A549 (cell line): ENCODE data around the gene POLE. TPM values are rescaled to one million over a fixed set of nuclear protein-coding genes. Genes with fewer than 3 reads are reported as not detected.

Experiments used
- ATAC-seq, 2 experiments: fragments of 200-7000 bp in 1 of 2; fragments of >200 bp in 1 of 2; cut with Nextera tagmentation in 1 of 2; cut with Tn5 transposase in 1 of 2; 3 replicates each; pipeline versions ENCODE4 v1.8.0 to v1.9.1; 2018 to 2020; ENCODE audit warnings: mild to moderate bottlenecking in 1 of 2, moderate library complexity in 1 of 2
- CTCF ChIA-PET: fragments of 300-600 bp; sonication (Branson Sonifier 250); formaldehyde crosslinking; extraction: SDS; loops from one replicate; lab custom pipeline; 2021; ENCODE audit warnings: antibody characterized with exemption, inconsistent platforms; lab: Yijun Ruan, JAX
- POLR2A ChIA-PET: fragments of 350-600 bp; formaldehyde crosslinking; extraction: SDS; loops from one replicate; lab custom pipeline; 2021; ENCODE audit warnings: antibody characterized with exemption, inconsistent platforms; lab: Yijun Ruan, JAX
- DNase-seq, 2 experiments: peaks; one replicate each; pipeline versions ENCODE4 v3.0.0 to v3.0.0-alpha.2; 2011 to 2016; ENCODE audit warnings: low read depth in 1 of 2, low spot score in 1 of 2
- FAIRE-seq: peaks from 2 replicates; lab custom pipeline; 2011; peaks lifted over from hg19 to GRCh38; lab: Jason Lieb, UNC
- H3K27ac ChIP-seq, 2 experiments: fragments of >200 bp; sonication (Bioruptor Twin); formaldehyde crosslinking; 3 replicates each; pipeline ENCODE4 v1.5.1; 2016 to 2017
- H3K4me1 ChIP-seq: fragments of >200 bp; sonication (Bioruptor Twin); formaldehyde crosslinking; 3 replicates; pipeline ENCODE4 v1.6.1; 2016
- H3K4me2 ChIP-seq: fragments of >200 bp; sonication (Bioruptor Twin); formaldehyde crosslinking; 3 replicates; pipeline ENCODE4 v1.6.1; 2016
- H3K4me3 ChIP-seq: fragments of >200 bp; sonication (Bioruptor Twin); formaldehyde crosslinking; 3 replicates; pipeline ENCODE4 v1.5.1; 2016
- H3K9me3 ChIP-seq: fragments of >200 bp; sonication (Bioruptor Twin); formaldehyde crosslinking; 3 replicates; pipeline ENCODE4 v1.6.1; 2016
- CBX2 ChIP-seq: fragments of 200-600 bp; sonication (generic); IDR thresholded peaks from 2 replicates; pipeline ENCODE4 v1.6.1; 2016; ENCODE audit warnings: low read depth, mild to moderate bottlenecking, borderline replicate concordance
- CHD4 ChIP-seq: fragments of 200-600 bp; sonication (generic); IDR thresholded peaks from 2 replicates; pipeline ENCODE4 v1.6.1; 2016; ENCODE audit warnings: antibody characterized with exemption, mild to moderate bottlenecking, borderline replicate concordance
- EHF ChIP-seq: fragments of 250-450 bp; sonication (Bioruptor Pico); IDR thresholded peaks from 2 replicates; pipeline ENCODE4 v1.5.0; 2020; ENCODE audit warnings: mild to moderate bottlenecking
- HEYL ChIP-seq: fragments of 250-450 bp; sonication (Bioruptor Pico); IDR thresholded peaks from 2 replicates; pipeline ENCODE4 v1.8.0; 2021; ENCODE audit warnings: mild to moderate bottlenecking, moderate library complexity
- JUN ChIP-seq, 2 experiments: fragments of >200 bp; sonication (Bioruptor Twin); formaldehyde crosslinking; IDR thresholded peaks; 2 replicates in 1 of 2; 3 replicates in 1 of 2; pipeline ENCODE4 v1.6.1; 2016 to 2017
- JUNB ChIP-seq: fragments of >200 bp; sonication (Bioruptor Twin); formaldehyde crosslinking; IDR thresholded peaks from 2 replicates; pipeline ENCODE4 v1.6.1; 2016
- NPAS2 ChIP-seq: fragments of 250-450 bp; sonication (Bioruptor Pico); IDR thresholded peaks from 2 replicates; pipeline ENCODE4 v1.8.0; 2022; ENCODE audit warnings: mild to moderate bottlenecking, moderate library complexity, borderline replicate concordance
- PHF8 ChIP-seq: fragments of 200-600 bp; sonication (generic); IDR thresholded peaks from 2 replicates; pipeline ENCODE4 v1.6.1; 2016; ENCODE audit warnings: low read depth, mild to moderate bottlenecking, antibody characterized with exemption, moderate library complexity, borderline replicate concordance
- RAD21 ChIP-seq, 2 experiments: fragments of >200 bp in 1 of 2; sonication (Bioruptor Twin) in 1 of 2; formaldehyde crosslinking in 1 of 2; IDR thresholded peaks in 1 of 2; conservative IDR thresholded peaks in 1 of 2; 2 replicates in 1 of 2; 3 replicates in 1 of 2; pipeline ENCODE4 v1.6.1; 2012 to 2018; ENCODE audit warnings: inconsistent platforms in 1 of 2
- RARB ChIP-seq: fragments of 250-450 bp; sonication (Bioruptor Pico); IDR thresholded peaks from 2 replicates; pipeline ENCODE4 v1.8.0; 2021; ENCODE audit warnings: mild to moderate bottlenecking, moderate library complexity
- SMC3 ChIP-seq: fragments of >200 bp; sonication (Bioruptor Twin); formaldehyde crosslinking; IDR thresholded peaks from 3 replicates; pipeline ENCODE4 v1.6.1; 2018; ENCODE audit warnings: inconsistent platforms
- WGBS: methylation state at CpG from one replicate; pipeline ENCODE4 v1.1.6; 2017; ENCODE audit errors: missing lambda C conversion rate; 5-methylcytosine and 5-hydroxymethylcytosine counted together
- polyA plus RNA-seq, 4 experiments: library from polyadenylated mRNA; depleted of rRNA in 3 of 4; stranded (reverse); fragments of >200 nt; fragmentation: RNase III in 1 of 4; extraction: RNeasy Plus Mini Kit Qiagen cat#74134 plus additional on column Dnase treatment in 1 of 4; gene quantifications; 2 replicates in 3 of 4; 3 replicates in 1 of 4; pipeline ENCODE4 v1.2.3, GENCODE V29; 2011 to 2017
- TF ChIP-seq, protein P1 (sequence below): IDR thresholded peaks from 2 replicates; pipeline ENCODE4 v1.6.1; 2012
- TF ChIP-seq, protein P2 (sequence below): IDR thresholded peaks from 2 replicates; pipeline ENCODE4 v1.6.1; 2012; ENCODE audit warnings: low read depth, borderline replicate concordance

POLE gene
- polyA plus RNA-seq, 2 of the 4 experiments (the other 2 are of a cell fraction) = 28.9 to 67.2 TPM

- TF ChIP-seq CBX2 = no peak
- FAIRE-seq (no peak), DNase-seq (no peak), ATAC-seq (no peak)
- Histone ChIP-seq H3K27ac (no peak overlapping the region), H3K9me3 (peaks cover 23% of the 10 kb centered on the region), H3K4me1 (no peaks in the 10 kb centered on the region), H3K4me2 (no peak overlapping the region), H3K4me3 (no peak overlapping the region)
- POLR2A ChIA-PET = no interaction called here
- WGBS = 63% methylated on average over 30 of the region's 33 CpGs
- CTCF ChIA-PET = interaction anchor here (1.2 to 11.9 kb wide), 6 partner anchors 10 to 457 kb away, joined by 3 to 132 read pairs (median 6); no protein-coding TSS in a partner anchor
Measured at GRCh38 chr12:132610866-132611602, 76.1 kb downstream of the POLE start.

DNA sequence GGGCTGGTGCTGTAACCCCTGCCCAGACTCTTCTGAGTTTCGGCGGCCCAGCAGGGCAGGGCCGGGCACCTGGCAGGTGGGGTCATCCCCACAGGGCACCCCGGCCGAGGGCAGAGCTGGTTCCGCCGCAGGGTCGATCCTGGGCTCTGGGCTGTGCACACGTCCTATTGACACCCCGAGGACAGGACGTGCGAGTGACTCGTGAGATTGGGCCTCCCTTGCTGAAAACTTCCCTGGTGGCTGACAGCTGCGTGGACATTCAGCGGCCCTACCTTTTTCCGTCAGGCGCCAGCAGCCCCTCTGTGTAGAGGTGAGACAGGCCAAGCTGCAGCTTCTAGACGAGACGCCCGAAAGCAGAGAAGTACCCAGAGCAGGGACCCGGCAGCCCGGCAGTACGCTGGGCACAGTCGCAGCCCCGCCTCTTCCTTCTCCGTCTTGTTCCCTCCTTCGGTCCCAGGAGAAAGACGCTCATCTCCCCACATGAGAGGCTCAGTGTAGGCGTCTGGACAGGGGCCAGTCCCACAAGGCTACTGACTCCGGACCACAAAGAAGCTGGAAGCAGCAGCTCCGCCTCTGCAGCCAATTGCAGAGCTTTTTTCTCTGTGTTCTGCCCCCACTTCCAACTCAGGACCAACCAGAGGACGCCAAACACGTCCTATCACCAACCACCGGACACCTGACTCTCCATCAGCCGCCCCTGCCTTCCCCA is 76.9 kb downstream of the POLE start, which contains the start of gene LRCOL1:
TSS of gene LRCOL1 (minus strand) at position 532 of the 709 bp plus-strand sequence. CDS start 4,331 bp downstream, outside the sequence.
- Histone ChIP-seq H3K4me1 (no peaks in the 10 kb centered on the region), H3K27ac (no peak within 1 kb of the TSS), H3K4me2 (no peak within 1 kb of the TSS), H3K4me3 (no peak within 1 kb of the TSS), H3K9me3 (peaks cover 15% of the 10 kb centered on the region; the same call in 2 of the 3 replicates)
- no peak for FAIRE-seq
- no peak for DNase-seq
- no peak for TF ChIP-seq JUNB
- no peak for TF ChIP-seq HEYL (CRISPR knock-in tag)
- no peak for TF ChIP-seq JUN (IDR thresholded peaks at IDR 0.05)
- TF ChIP-seq EHF (CRISPR knock-in tag) = no peak
- TF ChIP-seq NPAS2 (CRISPR knock-in tag) = no peak
- TF ChIP-seq, protein P1, sequence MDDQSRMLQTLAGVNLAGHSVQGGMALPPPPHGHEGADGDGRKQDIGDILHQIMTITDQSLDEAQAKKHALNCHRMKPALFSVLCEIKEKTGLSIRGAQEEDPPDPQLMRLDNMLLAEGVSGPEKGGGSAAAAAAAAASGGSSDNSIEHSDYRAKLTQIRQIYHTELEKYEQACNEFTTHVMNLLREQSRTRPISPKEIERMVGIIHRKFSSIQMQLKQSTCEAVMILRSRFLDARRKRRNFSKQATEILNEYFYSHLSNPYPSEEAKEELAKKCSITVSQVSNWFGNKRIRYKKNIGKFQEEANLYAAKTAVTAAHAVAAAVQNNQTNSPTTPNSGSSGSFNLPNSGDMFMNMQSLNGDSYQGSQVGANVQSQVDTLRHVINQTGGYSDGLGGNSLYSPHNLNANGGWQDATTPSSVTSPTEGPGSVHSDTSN = no peak
- TF ChIP-seq PHF8 = no peak
- no peak for TF ChIP-seq SMC3
- TF ChIP-seq CHD4 = no peak
- no peak for TF ChIP-seq RAD21 (conservative IDR thresholded peaks at IDR 0.05 in 1 of 2, IDR thresholded peaks at IDR 0.05 in 1 of 2)
- no peak for ATAC-seq
- ChIA-PET POLR2A (no interaction called here), CTCF (interaction anchor here (0.9 to 11.9 kb wide), 7 partner anchors 10 to 457 kb away, joined by 3 to 132 read pairs (median 5); no protein-coding TSS in a partner anchor)
- WGBS = 66% methylated on average over 31 of the region's 35 CpGs

- Histone ChIP-seq H3K27ac (no peak overlapping the region), H3K4me2 (no peak overlapping the region), H3K4me1 (no peaks in the 10 kb centered on the region), H3K4me3 (no peak overlapping the region), H3K9me3 (peaks cover 13% of the 10 kb centered on the region; the same call in 1 of the 3 replicates)
- FAIRE-seq = no peak
- DNase-seq = no peak
- ChIA-PET CTCF (interaction anchor here (0.7 to 11.9 kb wide), 6 partner anchors 8 to 455 kb away, joined by 3 to 132 read pairs (median 6); no protein-coding TSS in a partner anchor), POLR2A (no interaction called here)
- 57% methylated on average over 21 of the region's 25 CpGs for WGBS
- TF ChIP-seq RARB = no peak
- no peak; a peak in 1 of 6 replicates for ATAC-seq
Measured at GRCh38 chr12:132608231-132609171, 78.6 kb downstream of the POLE start.

DNA sequence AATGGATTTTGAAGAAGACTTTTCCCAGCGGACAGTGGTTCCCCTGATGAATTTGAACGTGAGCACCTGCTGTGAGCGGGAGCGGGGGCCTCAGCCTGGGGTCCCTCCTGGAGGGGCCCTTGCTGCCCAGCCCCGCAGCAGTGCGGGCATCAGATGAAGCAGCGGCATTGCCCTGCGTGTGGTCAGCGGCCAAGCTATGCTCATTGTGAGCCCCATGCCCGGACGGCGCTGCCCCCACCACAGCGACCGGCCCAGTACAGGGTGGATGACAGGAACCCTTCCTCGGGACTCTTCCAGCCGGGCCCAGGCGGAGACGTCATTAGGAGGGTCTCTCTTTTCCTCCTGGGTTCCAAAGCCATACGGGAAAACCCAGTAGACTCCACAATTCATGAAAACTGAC is 80.2 kb downstream of the POLE start:
- no peak for DNase-seq
- H3K4me2 ChIP-seq = no peak overlapping the region
- 87% methylated on average over 13 of the region's 19 CpGs for WGBS

More for the DNA sequence above, 80.2 kb downstream of the POLE start:
- Histone ChIP-seq H3K4me3 (no peak overlapping the region), H3K27ac (no peak overlapping the region), H3K4me1 (no peaks in the 10 kb centered on the region)
- ATAC-seq = no peak
- TF ChIP-seq, protein P2, sequence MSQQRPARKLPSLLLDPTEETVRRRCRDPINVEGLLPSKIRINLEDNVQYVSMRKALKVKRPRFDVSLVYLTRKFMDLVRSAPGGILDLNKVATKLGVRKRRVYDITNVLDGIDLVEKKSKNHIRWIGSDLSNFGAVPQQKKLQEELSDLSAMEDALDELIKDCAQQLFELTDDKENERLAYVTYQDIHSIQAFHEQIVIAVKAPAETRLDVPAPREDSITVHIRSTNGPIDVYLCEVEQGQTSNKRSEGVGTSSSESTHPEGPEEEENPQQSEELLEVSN = no peak
- TF ChIP-seq, all 56 proteins: peak for 0
- ChIA-PET POLR2A (no interaction called here), CTCF (interaction anchor here (1.0 to 4.8 kb wide), 3 partner anchors 8 to 193 kb away, joined by 3 to 24 read pairs (median 4); no protein-coding TSS in a partner anchor)
- H3K9me3 ChIP-seq = peaks cover 11% of the 10 kb centered on the region; the same call in 1 of the 3 replicates
- no peak for FAIRE-seq
